GM12872 (cell line): ENCODE measurements around the gene RIN3.

Experiments used
- TF ChIP-seq, protein P1 (sequence below): IDR thresholded peaks from 3 replicates; pipeline ENCODE4 v1.5.1; 2011; ENCODE audit warnings: low read depth, mild to moderate bottlenecking, low read length, moderate library complexity; ENCODE audit not compliant: insufficient read depth

The RIN3 gene

DNA sequence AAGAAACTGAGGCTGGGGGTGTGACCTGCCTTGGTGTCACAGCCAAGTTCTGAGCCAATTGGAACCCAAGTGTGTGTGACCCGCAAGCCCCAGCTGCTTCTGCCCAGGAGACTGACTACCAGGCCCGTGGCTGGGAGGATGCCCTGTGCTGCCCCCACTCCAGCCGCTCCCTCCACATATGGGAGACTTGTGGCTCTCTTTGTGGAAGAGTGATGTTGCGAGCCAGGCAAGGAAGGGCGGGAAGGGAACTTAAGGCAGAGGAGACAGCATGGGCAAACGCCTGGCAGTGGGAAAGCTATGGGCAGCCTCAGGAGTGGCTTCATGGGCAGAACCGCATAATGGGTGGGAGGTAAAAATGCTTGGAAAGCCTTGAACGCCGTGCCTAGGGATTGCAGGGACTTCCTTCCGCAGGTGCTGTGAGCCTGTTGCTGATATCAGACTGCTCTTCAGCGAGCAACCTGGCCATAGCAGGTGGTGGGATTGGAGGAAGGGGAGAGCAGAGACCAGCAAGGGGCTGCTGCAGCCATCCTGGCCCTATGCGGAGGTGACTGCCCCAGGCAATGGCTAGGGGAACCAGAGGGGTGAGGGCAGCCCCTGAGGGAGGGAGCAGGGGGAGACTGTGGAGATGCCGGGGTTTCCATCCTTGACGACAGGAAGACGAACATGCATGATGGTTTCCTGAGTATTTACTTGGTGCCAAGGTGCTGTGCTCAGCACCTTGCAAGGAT lies 119.1 kb downstream of the RIN3 start:
- TF ChIP-seq, protein P1, sequence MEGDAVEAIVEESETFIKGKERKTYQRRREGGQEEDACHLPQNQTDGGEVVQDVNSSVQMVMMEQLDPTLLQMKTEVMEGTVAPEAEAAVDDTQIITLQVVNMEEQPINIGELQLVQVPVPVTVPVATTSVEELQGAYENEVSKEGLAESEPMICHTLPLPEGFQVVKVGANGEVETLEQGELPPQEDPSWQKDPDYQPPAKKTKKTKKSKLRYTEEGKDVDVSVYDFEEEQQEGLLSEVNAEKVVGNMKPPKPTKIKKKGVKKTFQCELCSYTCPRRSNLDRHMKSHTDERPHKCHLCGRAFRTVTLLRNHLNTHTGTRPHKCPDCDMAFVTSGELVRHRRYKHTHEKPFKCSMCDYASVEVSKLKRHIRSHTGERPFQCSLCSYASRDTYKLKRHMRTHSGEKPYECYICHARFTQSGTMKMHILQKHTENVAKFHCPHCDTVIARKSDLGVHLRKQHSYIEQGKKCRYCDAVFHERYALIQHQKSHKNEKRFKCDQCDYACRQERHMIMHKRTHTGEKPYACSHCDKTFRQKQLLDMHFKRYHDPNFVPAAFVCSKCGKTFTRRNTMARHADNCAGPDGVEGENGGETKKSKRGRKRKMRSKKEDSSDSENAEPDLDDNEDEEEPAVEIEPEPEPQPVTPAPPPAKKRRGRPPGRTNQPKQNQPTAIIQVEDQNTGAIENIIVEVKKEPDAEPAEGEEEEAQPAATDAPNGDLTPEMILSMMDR = no peak

GRCh38 chr14:92633274-92633616 lies 119.7 kb downstream of the RIN3 start:
- TF ChIP-seq, protein P1 = no peak

GRCh38 chr14:92633724-92634123 lies 120.1 kb downstream of the RIN3 start:
- TF ChIP-seq, protein P1 = no peak

- TF ChIP-seq, protein P1 = no peak
Observed at GRCh38 chr14:92635031-92635430, 121.5 kb downstream of the RIN3 start.

DNA sequence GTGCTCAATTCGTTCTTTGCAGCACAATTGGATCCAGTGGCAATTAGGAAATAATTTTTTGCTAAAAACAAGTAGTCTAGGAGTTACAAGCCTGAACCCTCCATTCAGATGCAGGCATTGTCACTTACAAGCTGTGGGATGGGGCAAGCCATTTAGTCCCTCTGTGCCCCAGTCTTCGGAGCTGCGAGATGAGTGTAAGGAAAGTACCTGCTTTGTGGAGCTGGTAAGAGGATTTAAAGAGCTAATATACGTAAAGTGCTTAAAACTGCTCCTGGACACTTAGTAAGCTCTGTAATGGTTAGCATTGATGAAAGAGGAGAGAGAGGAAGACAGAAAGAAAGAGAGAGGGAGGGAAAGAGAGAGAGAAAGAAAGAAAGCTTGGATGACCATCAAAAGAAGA lies 122.3 kb downstream of the RIN3 start:
- TF ChIP-seq, protein P1 = no peak

DNA sequence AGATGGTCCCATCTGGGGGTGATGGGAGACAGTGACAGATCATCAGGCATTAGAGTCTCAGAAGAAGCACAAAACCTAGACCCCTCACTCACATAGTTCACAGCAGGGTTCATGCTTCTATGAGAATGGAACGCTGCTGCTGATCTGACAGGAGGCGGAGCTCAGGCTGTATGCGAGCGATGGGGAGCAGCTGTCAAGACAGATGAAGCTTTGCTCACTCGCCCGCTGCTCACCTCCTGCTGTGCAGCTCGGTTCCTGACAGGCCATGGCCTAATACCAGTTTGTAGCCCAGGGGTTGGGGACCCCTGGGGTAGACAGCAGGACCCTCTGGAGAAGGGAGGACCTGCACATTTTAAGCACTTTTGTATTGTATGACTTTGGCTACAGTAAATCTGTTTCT lies 123.6 kb downstream of the RIN3 start:
- TF ChIP-seq, protein P1 = no peak

DNA sequence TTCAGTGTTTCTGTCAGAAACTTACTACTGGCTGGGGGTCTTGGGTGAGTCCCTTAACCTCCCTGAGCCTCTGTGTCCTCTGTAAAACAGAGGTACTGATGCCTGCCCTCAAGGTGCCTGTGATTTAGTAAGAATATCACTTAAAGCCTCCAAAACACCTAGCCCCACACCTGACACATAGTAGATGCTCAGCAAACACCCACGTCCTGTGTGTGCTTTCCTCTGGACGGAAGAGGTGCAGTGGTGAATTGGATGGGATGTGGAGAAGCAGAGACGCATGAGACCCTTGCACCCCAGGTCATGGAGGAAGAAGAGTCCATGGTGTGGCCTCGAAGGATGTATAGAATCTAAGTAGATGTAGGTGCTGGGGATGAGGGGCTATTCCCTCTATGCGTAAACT lies 124.3 kb downstream of the RIN3 start:
- TF ChIP-seq, protein P1 = no peak

DNA sequence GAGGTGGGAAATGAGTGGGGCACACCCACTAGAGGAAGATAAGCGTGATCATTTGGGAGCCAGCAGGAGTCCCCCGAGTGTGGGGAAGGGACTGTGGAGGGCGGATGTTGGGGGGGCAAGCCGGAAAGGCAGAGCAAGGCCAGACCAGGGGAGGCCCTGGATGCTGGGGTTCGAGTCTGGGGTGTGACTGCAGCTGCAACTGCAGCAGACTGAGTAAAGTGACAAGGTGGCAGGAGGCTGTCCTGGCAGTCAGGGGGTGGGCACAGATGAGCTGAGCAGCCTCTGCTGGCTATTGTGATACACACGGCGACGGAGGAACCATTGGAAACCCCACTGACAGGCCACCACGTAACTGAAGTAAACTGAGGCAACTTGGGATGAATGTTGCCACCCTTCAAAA lies 124.7 kb downstream of the RIN3 start:
- TF ChIP-seq, protein P1 = no peak
